Right lobe of liver (tissue), 6 donors: Measurements from ENCODE around the gene BAIAP2. TPM values are rescaled to one million over a fixed set of nuclear protein-coding genes. Genes with fewer than 3 reads are reported as not detected.

Experiments used
- ATAC-seq, 4 donors: fragments of 200-7000 bp; cut with Tn5 transposase; one replicate each; pipeline ENCODE4 v1.9.1; 2020; ENCODE audit warnings: mild to moderate bottlenecking in 4 of 4, moderate library complexity in 4 of 4
- DNase-seq, 3 donors: peaks; one replicate each; pipeline ENCODE4 v3.0.0-alpha.2; 2020
- H3K27ac ChIP-seq, 3 donors: fragments of 200-600 bp; one replicate each; pipeline ENCODE4 v1.8.0; 2022
- H3K27me3 ChIP-seq, 2 donors: fragments of 200-600 bp; one replicate each; pipeline ENCODE4 v1.8.0; 2022
- H3K36me3 ChIP-seq, 4 donors: fragments of 200-600 bp; sonication (generic) in 1 of 4; one replicate each; pipeline versions ENCODE4 v1.5.1 to v1.8.0; 2017 to 2022; ENCODE audit warnings: control low read depth in 1 of 4
- H3K4me1 ChIP-seq, 4 donors: fragments of 200-600 bp; sonication (generic) in 1 of 4; one replicate each; pipeline versions ENCODE4 v1.5.1 to v1.8.0; 2017 to 2022; ENCODE audit warnings: control low read depth in 1 of 4
- H3K4me3 ChIP-seq, 3 donors: fragments of 200-600 bp; one replicate each; pipeline ENCODE4 v1.8.0; 2022
- H3K9me3 ChIP-seq, 4 donors: fragments of 200-600 bp; sonication (generic) in 1 of 4; one replicate each; pipeline versions ENCODE4 v1.5.1 to v1.8.0; 2017 to 2022; ENCODE audit warnings: control low read depth in 1 of 4
- POLR2A ChIP-seq: fragments of 450-650 bp; IDR thresholded peaks from one replicate; pipeline ENCODE4 v1.6.1; 2017; ENCODE audit warnings: antibody characterized with exemption, mild to moderate bottlenecking
- WGBS: methylation state at CpG from one replicate; pipeline ENCODE4 v1.1.6; 2018; ENCODE audit warnings: low coverage, low lambda C conversion rate; ENCODE audit not compliant: insufficient coverage; ENCODE audit errors: missing lambda C conversion rate; 5-methylcytosine and 5-hydroxymethylcytosine counted together
- intact Hi-C, 2 donors: fragments of 100-400 bp; cut with DNase I; formaldehyde crosslinking; loops; one replicate each; pipeline versions ENCODE4 v1.11.2 to v1.14.1; 2022
- total RNA-seq, 6 experiments: library from RNA; depleted of rRNA in 2 of 6; stranded (reverse); fragments of >200 nt in 2 of 6; fragmentation: NEBNext Ultra II Directional in 3 of 6; extraction: Animal tissue kit (Norgen Biotek cat#: 25700) in 3 of 6; gene quantifications; one replicate each; pipeline versions ENCODE4 v1.1.0 to v1.2.4, GENCODE V29; 2016 to 2023
- TF ChIP-seq, protein P1 (sequence below), 4 donors: fragments of 200-600 bp in 3 of 4; fragments of 450-650 bp in 1 of 4; IDR thresholded peaks; one replicate each; pipeline versions ENCODE4 v1.5.1 to v1.8.0; 2016 to 2022; ENCODE audit warnings: antibody characterized with exemption in 4 of 4, mild to moderate bottlenecking in 2 of 4
- donor health status: DM: no; HTN: yes; CAD: no.
- donor health status: DM: no; HTN: no; CAD: no.
- donor health status: DM: no; HTN: no; CAD: no.
- donor health status: DM: no; HTN: yes; CAD: no.
- donor health status: DM: no; HTN: yes; CAD: no.

Gene BAIAP2
- total RNA-seq, 6 experiments from 2014 or later, result 46.6 to 139 (median 63.3) TPM

DNA sequence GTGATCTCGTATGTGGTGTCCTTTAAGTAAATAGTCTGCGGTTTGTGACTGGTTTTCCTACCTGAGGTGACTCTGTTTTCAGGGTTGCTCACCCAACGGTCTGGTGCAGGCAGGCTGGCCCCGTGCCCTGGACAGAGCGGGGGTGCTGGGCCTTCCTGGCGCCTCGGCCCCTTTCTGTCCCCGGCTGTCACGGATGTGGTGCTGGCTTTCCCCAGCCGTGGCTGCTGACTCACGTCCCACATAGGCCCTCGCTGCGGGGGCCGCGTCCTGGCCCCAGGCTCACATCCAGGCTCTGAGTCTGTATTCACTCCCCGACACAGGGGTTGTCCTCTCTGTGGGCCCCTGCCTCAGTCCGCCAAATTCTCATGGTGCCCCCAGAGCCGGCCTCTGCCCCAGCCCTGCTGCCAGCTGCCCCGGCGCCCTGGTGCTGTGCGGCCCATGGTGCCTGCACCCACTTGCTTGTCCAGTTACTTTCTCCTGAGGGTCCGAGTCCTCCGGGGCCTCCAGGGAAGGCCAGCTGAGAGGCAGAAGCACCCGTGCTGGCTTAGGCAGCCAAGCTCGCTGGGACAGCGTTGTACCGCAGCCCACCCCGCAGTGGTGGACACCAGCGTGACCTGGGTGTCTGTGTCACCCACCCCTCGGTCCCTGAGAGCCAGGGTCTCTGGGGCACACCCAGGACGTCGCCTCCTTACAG, 37.4 kb upstream of the BAIAP2 start:
- no peak overlapping the region for H3K4me3 ChIP-seq
- WGBS, result 67% methylated on average over 3 of the region's 32 CpGs
- no peaks in the 10 kb centered on the region for H3K9me3 ChIP-seq
- no peak for ATAC-seq
- H3K27ac ChIP-seq, result no peak overlapping the region
- TF ChIP-seq, protein P1, sequence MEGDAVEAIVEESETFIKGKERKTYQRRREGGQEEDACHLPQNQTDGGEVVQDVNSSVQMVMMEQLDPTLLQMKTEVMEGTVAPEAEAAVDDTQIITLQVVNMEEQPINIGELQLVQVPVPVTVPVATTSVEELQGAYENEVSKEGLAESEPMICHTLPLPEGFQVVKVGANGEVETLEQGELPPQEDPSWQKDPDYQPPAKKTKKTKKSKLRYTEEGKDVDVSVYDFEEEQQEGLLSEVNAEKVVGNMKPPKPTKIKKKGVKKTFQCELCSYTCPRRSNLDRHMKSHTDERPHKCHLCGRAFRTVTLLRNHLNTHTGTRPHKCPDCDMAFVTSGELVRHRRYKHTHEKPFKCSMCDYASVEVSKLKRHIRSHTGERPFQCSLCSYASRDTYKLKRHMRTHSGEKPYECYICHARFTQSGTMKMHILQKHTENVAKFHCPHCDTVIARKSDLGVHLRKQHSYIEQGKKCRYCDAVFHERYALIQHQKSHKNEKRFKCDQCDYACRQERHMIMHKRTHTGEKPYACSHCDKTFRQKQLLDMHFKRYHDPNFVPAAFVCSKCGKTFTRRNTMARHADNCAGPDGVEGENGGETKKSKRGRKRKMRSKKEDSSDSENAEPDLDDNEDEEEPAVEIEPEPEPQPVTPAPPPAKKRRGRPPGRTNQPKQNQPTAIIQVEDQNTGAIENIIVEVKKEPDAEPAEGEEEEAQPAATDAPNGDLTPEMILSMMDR (IDR thresholded peaks at IDR 0.05), result no peak
- TF ChIP-seq POLR2A, result no peak
- H3K4me1 ChIP-seq, result peaks cover 0 to 36% (median 17%) of the 10 kb centered on the region in 4 donors
- no peaks in the 10 kb centered on the region for H3K27me3 ChIP-seq
- intact Hi-C loops, result loop anchor here in 1 of 2 donors (10.0 kb wide), 1 partner anchor 107 kb away; no protein-coding TSS in a partner anchor
- peaks cover 0 to 40% (median 7%) of the 10 kb centered on the region in 4 donors for H3K36me3 ChIP-seq
- DNase-seq, result no peak

DNA sequence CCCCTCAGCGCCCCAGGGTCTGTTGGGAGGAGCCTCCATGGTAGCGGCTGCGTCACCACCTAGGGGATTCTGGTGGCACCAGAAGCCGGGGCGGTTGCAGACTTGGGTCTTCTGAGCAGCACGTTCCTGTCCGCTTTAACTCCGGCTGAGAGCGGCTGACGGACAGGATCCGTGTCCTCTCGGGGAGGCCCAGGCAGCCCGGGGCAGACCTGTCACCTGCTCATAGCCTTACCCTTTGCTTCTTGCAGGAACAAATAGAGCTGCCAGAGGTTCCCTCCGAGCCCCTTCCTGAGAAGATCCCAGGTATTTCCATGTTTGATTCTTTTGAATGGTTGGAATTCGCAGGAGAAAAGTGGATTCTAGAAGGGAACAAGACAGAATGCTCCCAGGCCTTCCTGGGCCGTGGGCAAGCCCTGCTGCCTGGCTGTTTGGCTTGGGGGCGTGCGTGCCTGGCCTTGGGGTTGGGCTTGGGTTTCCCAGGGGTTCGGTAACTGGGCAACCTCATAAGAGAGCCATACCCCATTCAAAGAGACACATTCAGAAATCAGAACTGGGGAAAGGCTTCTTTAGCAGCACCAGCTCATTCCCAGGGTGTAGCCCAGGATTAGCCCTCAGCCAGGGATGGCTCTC, 36.7 kb upstream of the BAIAP2 start:
- intact Hi-C loops, result loop anchor here in 1 of 2 donors (10.0 kb wide), 1 partner anchor 107 kb away; no protein-coding TSS in a partner anchor
- ATAC-seq (no peak), DNase-seq (no peak)
- H3K36me3 ChIP-seq, result peaks cover 0 to 40% (median 7%) of the 10 kb centered on the region in 4 donors
- H3K4me1 ChIP-seq, result peaks cover 0 to 29% (median 14%) of the 10 kb centered on the region in 4 donors
- H3K4me3 ChIP-seq, result no peak overlapping the region
- no peaks in the 10 kb centered on the region for H3K9me3 ChIP-seq
- H3K27ac ChIP-seq, result no peak overlapping the region
- WGBS, result 94% methylated on average over 10 of the region's 19 CpGs
- H3K27me3 ChIP-seq, result no peaks in the 10 kb centered on the region
- TF ChIP-seq POLR2A, result no peak
- TF ChIP-seq, protein P1 (IDR thresholded peaks at IDR 0.05), result no peak

DNA sequence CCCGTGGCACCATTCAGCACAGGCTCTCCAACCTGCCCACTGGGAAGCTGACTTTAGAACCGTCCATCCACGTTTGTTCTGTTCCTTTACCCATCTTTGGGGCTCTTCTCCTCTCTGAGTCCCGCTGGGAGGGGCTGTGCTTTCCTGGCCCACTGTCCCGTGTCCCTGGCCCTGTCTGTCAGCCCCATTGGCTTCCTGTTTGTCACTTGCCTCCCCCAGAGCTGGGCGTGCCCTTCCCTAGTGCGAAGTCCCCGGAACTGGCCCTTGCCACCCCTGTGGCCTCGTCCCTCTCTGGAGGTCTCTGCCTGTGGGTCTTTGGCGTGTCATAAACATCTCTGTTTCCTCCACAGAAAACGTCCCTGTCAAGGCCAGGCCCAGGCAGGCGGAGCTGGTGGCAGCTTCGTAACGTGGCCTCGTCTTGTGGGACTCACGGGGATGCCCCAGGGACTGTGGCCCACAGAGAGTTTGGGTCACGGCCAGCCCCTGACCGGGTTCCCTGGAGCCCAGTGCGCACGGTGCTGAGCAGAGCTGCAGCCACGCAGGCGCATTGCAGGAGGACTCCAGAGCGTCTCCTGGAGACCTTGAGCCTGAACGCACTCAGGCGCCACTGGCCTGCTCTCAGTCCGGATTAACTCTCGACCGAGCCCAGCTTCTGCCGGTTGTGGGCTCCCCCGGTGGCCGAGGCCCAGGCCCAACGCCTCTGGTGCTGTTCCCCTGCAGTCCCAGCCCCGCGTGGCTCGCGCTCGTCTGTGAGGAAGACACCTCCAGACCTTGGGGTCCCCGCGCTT, 36.0 kb upstream of the BAIAP2 start:
- DNase-seq (no peak), ATAC-seq (no peak)
- H3K27ac ChIP-seq, result no peak overlapping the region
- H3K4me3 ChIP-seq, result no peak overlapping the region
- 100% methylated on average over 1 of the region's 39 CpGs for WGBS
- peaks cover 0 to 40% (median 7%) of the 10 kb centered on the region in 4 donors for H3K36me3 ChIP-seq
- TF ChIP-seq POLR2A, result no peak
- TF ChIP-seq, protein P1 (IDR thresholded peaks at IDR 0.05), result no peak
- intact Hi-C loops, result loop anchor here in 1 of 2 donors (10.0 kb wide), 1 partner anchor 106 kb away; no protein-coding TSS in a partner anchor
- peaks cover 0 to 4% of the 10 kb centered on the region in 2 donors for H3K27me3 ChIP-seq
- H3K4me1 ChIP-seq, result peaks cover 0 to 32% (median 11%) of the 10 kb centered on the region in 4 donors
- H3K9me3 ChIP-seq, result no peaks in the 10 kb centered on the region

DNA sequence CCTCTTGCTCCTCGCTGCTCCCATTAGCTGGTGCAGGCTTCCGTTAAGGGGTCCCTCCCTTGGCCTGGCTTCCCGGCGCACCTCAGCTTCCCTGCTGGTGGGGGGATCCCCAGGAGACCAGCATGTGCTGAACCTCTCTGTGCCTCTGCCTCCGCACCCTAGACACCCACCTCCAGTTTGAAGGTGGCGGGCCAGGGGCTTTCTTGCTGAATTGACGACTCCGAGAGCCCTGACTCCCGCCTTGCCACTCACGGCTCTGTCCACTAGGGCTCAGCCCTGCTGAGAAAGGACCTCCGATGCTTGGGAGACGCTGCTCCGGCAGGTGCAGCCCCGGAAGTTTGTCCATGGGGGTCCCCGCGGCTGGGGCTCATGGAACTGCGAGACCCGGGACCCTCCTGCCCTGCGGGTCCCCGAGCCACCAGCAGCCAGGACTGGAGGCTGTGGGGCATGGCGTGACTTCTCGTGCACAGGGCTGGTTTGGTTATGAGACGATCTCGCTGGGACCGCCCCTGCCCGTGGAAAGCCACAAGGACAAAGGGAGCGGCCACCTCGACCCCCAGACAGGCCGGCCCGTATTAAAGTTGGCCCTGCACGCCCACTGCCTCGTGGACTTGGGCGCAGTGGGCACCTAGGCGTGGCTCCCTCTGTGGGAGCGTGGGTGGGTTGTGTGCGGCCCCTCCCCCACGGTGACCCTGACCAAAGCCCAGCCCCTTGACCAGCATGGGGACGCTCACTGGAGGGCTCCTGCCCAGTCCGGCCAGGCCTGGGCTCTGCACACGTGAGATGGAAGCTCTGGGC, 35.2 kb upstream of the BAIAP2 start:
- H3K36me3 ChIP-seq, result peaks cover 0 to 40% (median 7%) of the 10 kb centered on the region in 4 donors
- intact Hi-C loops, result loop anchor here in 1 of 2 donors (10.0 kb wide), 1 partner anchor 105 kb away; no protein-coding TSS in a partner anchor
- WGBS, result 90% methylated on average over 2 of the region's 40 CpGs
- no peak for TF ChIP-seq POLR2A
- TF ChIP-seq, protein P1 (IDR thresholded peaks at IDR 0.05), result no peak
- peak overlapping the region in 1 of 3 donors; percentile 58 for H3K27ac ChIP-seq
- H3K4me1 ChIP-seq, result peaks cover 0 to 37% (median 11%) of the 10 kb centered on the region in 4 donors
- H3K9me3 ChIP-seq, result no peaks in the 10 kb centered on the region
- H3K4me3 ChIP-seq, result no peak overlapping the region
- DNase-seq (no peak), ATAC-seq (no peak)
- peaks cover 0 to 4% of the 10 kb centered on the region in 2 donors for H3K27me3 ChIP-seq
